B cell (primary cell): Measurements from ENCODE around the gene CYGB. TPM values are rescaled to one million over a fixed set of nuclear protein-coding genes. Genes with fewer than 3 reads are reported as not detected.
"Not testable (repeated sequence)": the region's sequence is repeated elsewhere in the genome, so short reads cannot be mapped to it uniquely, and the experiment has no call there.

Source experiments
- ATAC-seq: fragments of 200-7000 bp; cut with Tn5 transposase; one replicate; pipeline ENCODE4 v1.10.0; 2021; ENCODE audit warnings: low read depth, mild to moderate bottlenecking, moderate number of reproducible peaks, moderate library complexity
- CTCF ChIA-PET: fragments of 350-600 bp; sonication (Branson Sonifier 250); formaldehyde crosslinking; loops from one replicate; lab custom pipeline; 2021; ENCODE audit warnings: antibody characterized with exemption, inconsistent platforms; lab: Charles Lee
- POLR2A ChIA-PET: fragments of 350-600 bp; sonication (Branson Sonifier 250); formaldehyde crosslinking; loops from one replicate; lab custom pipeline; 2021; ENCODE audit warnings: antibody characterized with exemption; lab: Charles Lee
- DNase-seq: peaks from one replicate; pipeline ENCODE4 v3.0.0; 2013
- H2AFZ ChIP-seq: 2 replicates; pipeline ENCODE4 v1.6.1; 2012; ENCODE audit warnings: mild to moderate bottlenecking, low read depth, low read length; ENCODE audit not compliant: insufficient read depth, poor library complexity, severe bottlenecking
- H3K27ac ChIP-seq, 2 donors: 1 replicate in 1 of 2; 2 replicates in 1 of 2; pipeline ENCODE4 v1.5.1; 2012 to 2013; ENCODE audit warnings: low read length in 2 of 2, mild to moderate bottlenecking in 2 of 2, moderate library complexity in 1 of 2
- H3K27me3 ChIP-seq, 4 experiments: fragments of 200-600 bp in 1 of 4; sonication (generic) in 1 of 4; replicated peaks in 1 of 4; 1 replicate in 2 of 4; 2 replicates in 2 of 4; pipeline versions ENCODE4 v1.6.1 to v1.7.0; 2013 to 2016; ENCODE audit warnings: low read length in 3 of 4, mild to moderate bottlenecking in 2 of 4, mixed read lengths in 1 of 4, moderate library complexity in 1 of 4; ENCODE audit not compliant: insufficient read depth in 4 of 4, control insufficient read depth in 3 of 4; ENCODE audit errors: control extremely low read depth in 1 of 4
- H3K36me3 ChIP-seq, 2 experiments: replicated peaks in 1 of 2; 1 replicate in 1 of 2; 2 replicates in 1 of 2; pipeline versions ENCODE4 v1.6.1 to v1.7.1; 2013; ENCODE audit warnings: low read length in 1 of 2; ENCODE audit not compliant: insufficient read depth in 2 of 2, control insufficient read depth in 1 of 2; ENCODE audit errors: control extremely low read depth in 1 of 2, extremely low read depth in 1 of 2
- H3K4me1 ChIP-seq, 2 donors: fragments of 200-600 bp in 1 of 2; sonication (generic) in 1 of 2; 1 replicate in 1 of 2; 2 replicates in 1 of 2; pipeline versions ENCODE4 v1.5.1 to v1.6.1; 2013 to 2017; ENCODE audit warnings: low read length in 2 of 2; ENCODE audit not compliant: control insufficient read depth in 2 of 2, insufficient read depth in 2 of 2
- H3K4me2 ChIP-seq: replicated peaks from 2 replicates; pipeline ENCODE3; 2012; ENCODE audit warnings: mild to moderate bottlenecking, low read depth, low read length; ENCODE audit not compliant: poor library complexity, severe bottlenecking
- H3K4me3 ChIP-seq, 5 experiments: fragments of 200-600 bp in 1 of 5; sonication (generic) in 1 of 5; 1 replicate in 3 of 5; 2 replicates in 2 of 5; pipeline versions ENCODE4 v1.5.1 to v1.7.0; 2011 to 2016; ENCODE audit warnings: low read length in 4 of 5, mild to moderate bottlenecking in 4 of 5, low read depth in 2 of 5, control low read depth in 1 of 5, moderate library complexity in 1 of 5; ENCODE audit not compliant: insufficient read depth in 1 of 5; ENCODE audit errors: control extremely low read depth in 1 of 5, extremely low read depth in 1 of 5
- H3K79me2 ChIP-seq: fragments of 200-600 bp; sonication (generic); one replicate; pipeline ENCODE4 v1.6.0; 2016; ENCODE audit warnings: low read length; ENCODE audit not compliant: control insufficient read depth, insufficient read depth
- H3K9ac ChIP-seq: fragments of 200-600 bp; sonication (generic); 2 replicates; pipeline ENCODE4 v1.6.1; 2017; ENCODE audit warnings: mild to moderate bottlenecking, low read length, moderate library complexity
- H3K9me3 ChIP-seq, 3 donors: one replicate each; pipeline versions ENCODE4 v1.6.1 to v1.7.1; 2013; ENCODE audit warnings: low read length in 2 of 3; ENCODE audit not compliant: control insufficient read depth in 2 of 3, insufficient read depth in 1 of 3; ENCODE audit errors: control extremely low read depth in 1 of 3
- H4K20me1 ChIP-seq: 2 replicates; pipeline ENCODE4 v1.6.0; 2012; ENCODE audit warnings: mild to moderate bottlenecking, low read length; ENCODE audit not compliant: insufficient read depth, control insufficient read depth, poor library complexity, severe bottlenecking
- H3K27ac Mint-ChIP-seq: one replicate; pipeline ENCODE4 v1.8.0; 2021; ENCODE audit warnings: mixed read lengths
- H3K27me3 Mint-ChIP-seq: one replicate; pipeline ENCODE4 v1.8.0; 2021; ENCODE audit warnings: mixed read lengths
- H3K4me1 Mint-ChIP-seq: one replicate; pipeline ENCODE4 v1.8.0; 2021; ENCODE audit warnings: mixed read lengths
- H3K4me3 Mint-ChIP-seq: one replicate; pipeline ENCODE4 v1.8.0; 2021; ENCODE audit warnings: mixed read lengths
- H3K9me3 Mint-ChIP-seq: one replicate; pipeline ENCODE4 v1.8.0; 2022; ENCODE audit warnings: mixed read lengths; ENCODE audit not compliant: insufficient read depth
- WGBS: methylation state at CpG from one replicate; pipeline ENCODE4 v1.1.5; 2013; ENCODE audit warnings: missing lambda C conversion rate; ENCODE audit not compliant: insufficient coverage; 5-methylcytosine and 5-hydroxymethylcytosine counted together
- intact Hi-C: fragments of 100-400 bp; cut with micrococcal nuclease; formaldehyde crosslinking; loops from one replicate; pipeline ENCODE4 v1.10.0; 2022
- polyA plus RNA-seq: library from polyadenylated mRNA; depleted of rRNA; stranded (reverse); fragments of >200 nt; gene quantifications from 2 replicates; pipeline ENCODE4 v1.2.3, GENCODE V29; 2012
- total RNA-seq, 2 donors: library from RNA; stranded (reverse); fragments of 120-200 nt in 1 of 2; gene quantifications; 1 replicate in 1 of 2; 2 replicates in 1 of 2; pipeline versions ENCODE4 v1.2.3 to v1.2.4, GENCODE V29; 2013 to 2022

CYGB gene
- total and polyA plus RNA-seq, 2 donors (not counting 1 experiment from before 2014, with no cell fraction given): 0.42 to 2.7 TPM

- not testable (repeated sequence) for H3K4me3 Mint-ChIP-seq, H3K27me3 Mint-ChIP-seq
- peaks cover 0 to 34% of the 10 kb centered on the region in 2 experiments for H3K36me3 ChIP-seq
Observed at GRCh38 chr17:76564991-76565727, 27.6 kb upstream of the CYGB start.

GRCh38 chr17:76563359-76563758 is 25.9 kb upstream of the CYGB start:
- intact Hi-C loops, H3K27ac ChIP-seq, H3K9me3 ChIP-seq, DNase-seq, H3K4me2 ChIP-seq, H2AFZ ChIP-seq, POLR2A ChIA-PET, H3K27me3 ChIP-seq, H3K4me3 ChIP-seq, H3K9ac ChIP-seq, H3K27ac Mint-ChIP-seq, H3K4me3 Mint-ChIP-seq, ATAC-seq, H3K9me3 Mint-ChIP-seq, CTCF ChIA-PET, H3K27me3 Mint-ChIP-seq: not testable (repeated sequence)
- WGBS: no CpG with 5 or more reads among the region's 2 CpGs
- peaks cover 24 to 35% of the 10 kb centered on the region in 2 donors for H3K4me1 ChIP-seq
- H3K36me3 ChIP-seq: peaks cover 1 to 38% of the 10 kb centered on the region in 2 experiments
- peaks cover 41% of the 10 kb centered on the region for H4K20me1 ChIP-seq
- H3K79me2 ChIP-seq: peaks cover 27% of the 10 kb centered on the region
- peaks cover 55% of the 10 kb centered on the region for H3K4me1 Mint-ChIP-seq

More at GRCh38 chr17:76564991-76565727, 27.6 kb upstream of the CYGB start:
- H3K9me3 Mint-ChIP-seq, H3K9ac ChIP-seq, H3K4me3 ChIP-seq, ATAC-seq, H3K9me3 ChIP-seq, H2AFZ ChIP-seq, H3K27ac Mint-ChIP-seq, DNase-seq, H3K4me2 ChIP-seq, H3K27me3 ChIP-seq, intact Hi-C loops, H3K79me2 ChIP-seq, POLR2A ChIA-PET, H3K27ac ChIP-seq: not testable (repeated sequence)
- peaks cover 31% of the 10 kb centered on the region for H4K20me1 ChIP-seq
- no CpG with 5 or more reads among the region's 8 CpGs for WGBS
- peaks cover 46% of the 10 kb centered on the region for H3K4me1 Mint-ChIP-seq
- CTCF ChIA-PET: interaction anchor here (2.9 kb wide), 1 partner anchor 7 kb away, joined by 19 read pairs; no protein-coding TSS in a partner anchor
- peaks cover 19 to 27% of the 10 kb centered on the region in 2 donors for H3K4me1 ChIP-seq
